ACHN (cell line): ENCODE results near the gene TSPEAR.
"Not testable (repeated sequence)": the region's sequence is repeated elsewhere in the genome, so short reads cannot be mapped to it uniquely, and the experiment has no call there.

ENCODE experiments used
- DNase-seq: peaks from one replicate; pipeline ENCODE4 v3.0.0-alpha.2; 2015
- in situ Hi-C: cut with HindIII; loops from 2 replicates; pipeline ENCODE4 v1.10.0; 2017; ENCODE audit warnings: low sequenced_read_pairs, low pct_ligation_motif_present, low pct_unique_long_range_greater_than_20kb

TSPEAR gene

GRCh38 chr21:44512496-44513388, 198.6 kb downstream of the TSPEAR start:
- DNase-seq: no peak
- in situ Hi-C loops: no loop called here

- DNase-seq: no peak
- in situ Hi-C loops: no loop called here
Measured at GRCh38 chr21:44511938-44512275, 199.5 kb downstream of the TSPEAR start.

GRCh38 chr21:44511219-44511937, 200.0 kb downstream of the TSPEAR start:
- no peak for DNase-seq
- in situ Hi-C loops: no loop called here

- in situ Hi-C loops: no loop called here
- DNase-seq: peak; percentile 47
Measured at GRCh38 chr21:44510508-44511218, 200.7 kb downstream of the TSPEAR start.

GRCh38 chr21:44510109-44510507, 201.3 kb downstream of the TSPEAR start:
- no peak for DNase-seq
- in situ Hi-C loops: no loop called here

- peak; percentile 67 for DNase-seq
- in situ Hi-C loops: no loop called here
Measured at GRCh38 chr21:44509539-44509938, 201.8 kb downstream of the TSPEAR start.

GRCh38 chr21:44508711-44509445, 202.5 kb downstream of the TSPEAR start:
- DNase-seq: no peak
- in situ Hi-C loops: no loop called here

- in situ Hi-C loops: no loop called here
- DNase-seq: no peak
Measured at GRCh38 chr21:44508426-44508710, 203.0 kb downstream of the TSPEAR start.

- DNase-seq: no peak
- in situ Hi-C loops: no loop called here
Measured at GRCh38 chr21:44507673-44508425, 203.5 kb downstream of the TSPEAR start.

GRCh38 chr21:44506279-44507255, 204.8 kb downstream of the TSPEAR start:
- in situ Hi-C loops: no loop called here
- DNase-seq: no peak

- in situ Hi-C loops: no loop called here
- no peak for DNase-seq
Measured at GRCh38 chr21:44505673-44506278, 205.6 kb downstream of the TSPEAR start.

- in situ Hi-C loops: no loop called here
- DNase-seq: no peak
Measured at GRCh38 chr21:44503901-44504399, 207.4 kb downstream of the TSPEAR start.

- in situ Hi-C loops: not testable (repeated sequence)
Measured at GRCh38 chr21:44503006-44503889, 208.1 kb downstream of the TSPEAR start.

GRCh38 chr21:44502171-44502958, 209.0 kb downstream of the TSPEAR start:
- DNase-seq: no peak
- in situ Hi-C loops: no loop called here

More at GRCh38 chr21:44503006-44503889, 208.1 kb downstream of the TSPEAR start:
- not testable (repeated sequence) for DNase-seq

GRCh38 chr21:44500111-44500510, 211.3 kb downstream of the TSPEAR start:
- in situ Hi-C loops: no loop called here
- DNase-seq: no peak
